HL-60 (cell line): ENCODE measurements around the gene TMF1.
A peak's percentile ranks its signal among the peaks of the same experiment; 100 is the strongest.

Source experiments
- DNase-seq, 2 experiments: peaks; one replicate each; pipeline ENCODE4 v3.0.0-alpha.2; 2010 to 2020; ENCODE audit warnings: low read depth in 1 of 2, low spot score in 1 of 2
- H3K27ac ChIP-seq: fragments of 250-450 bp; sonication (Bioruptor Pico); replicated peaks from 2 replicates; pipeline ENCODE4 v1.5.1; 2020; ENCODE audit warnings: mild to moderate bottlenecking, moderate library complexity
- H3K27me3 ChIP-seq: fragments of 250-450 bp; sonication (Bioruptor Pico); 2 replicates; pipeline ENCODE4 v1.5.1; 2021; ENCODE audit warnings: mild to moderate bottlenecking, moderate library complexity; ENCODE audit not compliant: insufficient read depth, poor library complexity, severe bottlenecking
- H3K4me3 ChIP-seq: replicated peaks from 2 replicates; pipeline ENCODE4 v1.5.1; 2011; ENCODE audit warnings: mild to moderate bottlenecking, control low read depth, low read length; ENCODE audit not compliant: insufficient read depth
- GABPA ChIP-seq: IDR thresholded peaks from 2 replicates; pipeline ENCODE4 v1.6.1; 2012; ENCODE audit warnings: low read depth
- POLR2AphosphoS5 ChIP-seq: IDR thresholded peaks from 2 replicates; pipeline ENCODE4 v1.6.1; 2012; ENCODE audit warnings: low read depth
- SPI1 ChIP-seq: IDR thresholded peaks from 2 replicates; pipeline ENCODE4 v1.6.1; 2012; ENCODE audit warnings: low read depth, mild to moderate bottlenecking, borderline replicate concordance
- TF ChIP-seq, protein P1 (sequence below): IDR thresholded peaks from 2 replicates; pipeline ENCODE4 v1.6.1; 2012; ENCODE audit warnings: low read depth; ENCODE audit not compliant: insufficient replicate concordance
- TF ChIP-seq, protein P2 (sequence below): IDR thresholded peaks from one replicate; pipeline ENCODE4 v1.5.1; 2011; ENCODE audit warnings: low read length, control low read depth, inconsistent platforms; ENCODE audit not compliant: insufficient read depth

TMF1 gene

DNA sequence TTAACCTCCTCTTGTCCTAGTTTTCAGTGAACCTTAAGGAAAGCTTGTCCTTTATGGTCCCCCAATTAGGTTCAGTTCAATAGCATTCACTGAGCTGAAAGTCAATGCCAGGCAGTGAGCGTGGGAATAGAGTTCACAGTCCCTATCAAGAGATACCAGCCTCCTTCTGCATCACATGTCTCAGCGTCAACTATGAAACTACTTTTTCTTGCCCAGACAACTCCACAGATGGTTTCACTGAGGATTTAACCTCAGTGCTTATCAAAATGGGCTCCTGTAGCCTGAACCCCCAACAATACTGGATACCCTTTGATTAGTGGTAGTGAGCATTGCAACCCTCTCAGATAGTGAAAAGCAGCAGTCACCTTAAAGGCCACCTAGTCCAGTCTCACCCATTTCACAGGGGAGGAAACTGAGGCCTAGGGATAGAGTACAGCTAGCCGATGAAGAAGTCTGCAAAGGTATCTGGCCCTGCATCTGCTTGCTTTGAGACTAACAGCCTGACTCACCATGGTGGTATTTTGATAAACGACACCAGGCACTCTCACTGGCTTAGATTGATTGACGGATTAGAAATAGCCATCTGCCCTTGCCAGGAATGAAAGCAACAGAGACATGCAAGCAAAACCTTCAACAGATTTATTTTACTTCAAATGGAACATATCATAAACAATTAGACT lies 29.6 kb upstream of the TMF1 start:
- Histone ChIP-seq H3K4me3 (no peak overlapping the region), H3K27me3 (no peaks in the 10 kb centered on the region), H3K27ac (no peak overlapping the region)
- no peak for TF ChIP-seq GABPA
- TF ChIP-seq, protein P1, sequence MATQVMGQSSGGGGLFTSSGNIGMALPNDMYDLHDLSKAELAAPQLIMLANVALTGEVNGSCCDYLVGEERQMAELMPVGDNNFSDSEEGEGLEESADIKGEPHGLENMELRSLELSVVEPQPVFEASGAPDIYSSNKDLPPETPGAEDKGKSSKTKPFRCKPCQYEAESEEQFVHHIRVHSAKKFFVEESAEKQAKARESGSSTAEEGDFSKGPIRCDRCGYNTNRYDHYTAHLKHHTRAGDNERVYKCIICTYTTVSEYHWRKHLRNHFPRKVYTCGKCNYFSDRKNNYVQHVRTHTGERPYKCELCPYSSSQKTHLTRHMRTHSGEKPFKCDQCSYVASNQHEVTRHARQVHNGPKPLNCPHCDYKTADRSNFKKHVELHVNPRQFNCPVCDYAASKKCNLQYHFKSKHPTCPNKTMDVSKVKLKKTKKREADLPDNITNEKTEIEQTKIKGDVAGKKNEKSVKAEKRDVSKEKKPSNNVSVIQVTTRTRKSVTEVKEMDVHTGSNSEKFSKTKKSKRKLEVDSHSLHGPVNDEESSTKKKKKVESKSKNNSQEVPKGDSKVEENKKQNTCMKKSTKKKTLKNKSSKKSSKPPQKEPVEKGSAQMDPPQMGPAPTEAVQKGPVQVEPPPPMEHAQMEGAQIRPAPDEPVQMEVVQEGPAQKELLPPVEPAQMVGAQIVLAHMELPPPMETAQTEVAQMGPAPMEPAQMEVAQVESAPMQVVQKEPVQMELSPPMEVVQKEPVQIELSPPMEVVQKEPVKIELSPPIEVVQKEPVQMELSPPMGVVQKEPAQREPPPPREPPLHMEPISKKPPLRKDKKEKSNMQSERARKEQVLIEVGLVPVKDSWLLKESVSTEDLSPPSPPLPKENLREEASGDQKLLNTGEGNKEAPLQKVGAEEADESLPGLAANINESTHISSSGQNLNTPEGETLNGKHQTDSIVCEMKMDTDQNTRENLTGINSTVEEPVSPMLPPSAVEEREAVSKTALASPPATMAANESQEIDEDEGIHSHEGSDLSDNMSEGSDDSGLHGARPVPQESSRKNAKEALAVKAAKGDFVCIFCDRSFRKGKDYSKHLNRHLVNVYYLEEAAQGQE: no peak
- no peak for TF ChIP-seq SPI1
- TF ChIP-seq, protein P2, sequence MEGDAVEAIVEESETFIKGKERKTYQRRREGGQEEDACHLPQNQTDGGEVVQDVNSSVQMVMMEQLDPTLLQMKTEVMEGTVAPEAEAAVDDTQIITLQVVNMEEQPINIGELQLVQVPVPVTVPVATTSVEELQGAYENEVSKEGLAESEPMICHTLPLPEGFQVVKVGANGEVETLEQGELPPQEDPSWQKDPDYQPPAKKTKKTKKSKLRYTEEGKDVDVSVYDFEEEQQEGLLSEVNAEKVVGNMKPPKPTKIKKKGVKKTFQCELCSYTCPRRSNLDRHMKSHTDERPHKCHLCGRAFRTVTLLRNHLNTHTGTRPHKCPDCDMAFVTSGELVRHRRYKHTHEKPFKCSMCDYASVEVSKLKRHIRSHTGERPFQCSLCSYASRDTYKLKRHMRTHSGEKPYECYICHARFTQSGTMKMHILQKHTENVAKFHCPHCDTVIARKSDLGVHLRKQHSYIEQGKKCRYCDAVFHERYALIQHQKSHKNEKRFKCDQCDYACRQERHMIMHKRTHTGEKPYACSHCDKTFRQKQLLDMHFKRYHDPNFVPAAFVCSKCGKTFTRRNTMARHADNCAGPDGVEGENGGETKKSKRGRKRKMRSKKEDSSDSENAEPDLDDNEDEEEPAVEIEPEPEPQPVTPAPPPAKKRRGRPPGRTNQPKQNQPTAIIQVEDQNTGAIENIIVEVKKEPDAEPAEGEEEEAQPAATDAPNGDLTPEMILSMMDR: no peak
- TF ChIP-seq POLR2AphosphoS5: no peak
- no peak for DNase-seq

DNA sequence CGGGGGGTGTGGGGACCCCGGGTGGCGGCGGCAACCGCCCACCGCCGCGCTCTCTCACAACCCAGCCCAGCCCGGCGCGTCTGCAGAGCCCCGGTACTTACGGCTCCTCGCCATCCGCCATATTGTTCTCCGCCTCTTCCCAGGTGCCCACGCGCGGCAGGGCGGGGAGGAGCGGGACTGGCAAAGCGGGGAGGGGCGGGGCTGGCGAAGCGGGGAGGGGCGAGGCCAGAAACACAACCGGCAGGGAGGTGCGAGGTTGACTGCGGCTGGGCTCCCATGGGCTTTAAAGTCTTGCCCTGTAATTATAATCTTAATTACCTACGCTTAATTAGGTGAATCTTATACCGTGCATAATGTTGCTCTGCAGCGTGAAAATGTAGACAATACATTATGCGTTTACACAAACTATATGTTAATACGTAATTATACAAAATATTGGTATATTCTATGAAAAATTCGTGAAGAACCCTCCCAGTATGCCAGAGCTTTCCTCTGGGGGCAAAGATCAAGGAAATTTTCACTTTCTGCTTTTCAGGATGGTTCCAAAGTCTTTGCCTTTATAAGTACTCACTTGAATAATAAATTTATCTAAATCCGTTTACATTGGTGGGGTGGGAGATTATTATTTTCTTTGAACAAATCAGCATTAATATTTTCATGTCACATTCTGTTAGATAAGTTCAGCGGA lies 28.2 kb upstream of the TMF1 start, which contains the start of gene UBA3:
UBA3 (minus strand) TSS at position 133 of the 688 bp plus-strand sequence; CDS start at position 121, 12 bp downstream.
- DNase-seq: peak; percentile 57 to 90
- H3K27ac ChIP-seq: peak within 1 kb of the TSS; percentile 64
- H3K4me3 ChIP-seq: peak within 1 kb of the TSS; percentile 78
- TF ChIP-seq, protein P1: peak; percentile 48
- peak; percentile 71; the same call in 1 of the 2 replicates for TF ChIP-seq POLR2AphosphoS5
- TF ChIP-seq SPI1: no peak
- H3K27me3 ChIP-seq: no peaks in the 10 kb centered on the region

DNA sequence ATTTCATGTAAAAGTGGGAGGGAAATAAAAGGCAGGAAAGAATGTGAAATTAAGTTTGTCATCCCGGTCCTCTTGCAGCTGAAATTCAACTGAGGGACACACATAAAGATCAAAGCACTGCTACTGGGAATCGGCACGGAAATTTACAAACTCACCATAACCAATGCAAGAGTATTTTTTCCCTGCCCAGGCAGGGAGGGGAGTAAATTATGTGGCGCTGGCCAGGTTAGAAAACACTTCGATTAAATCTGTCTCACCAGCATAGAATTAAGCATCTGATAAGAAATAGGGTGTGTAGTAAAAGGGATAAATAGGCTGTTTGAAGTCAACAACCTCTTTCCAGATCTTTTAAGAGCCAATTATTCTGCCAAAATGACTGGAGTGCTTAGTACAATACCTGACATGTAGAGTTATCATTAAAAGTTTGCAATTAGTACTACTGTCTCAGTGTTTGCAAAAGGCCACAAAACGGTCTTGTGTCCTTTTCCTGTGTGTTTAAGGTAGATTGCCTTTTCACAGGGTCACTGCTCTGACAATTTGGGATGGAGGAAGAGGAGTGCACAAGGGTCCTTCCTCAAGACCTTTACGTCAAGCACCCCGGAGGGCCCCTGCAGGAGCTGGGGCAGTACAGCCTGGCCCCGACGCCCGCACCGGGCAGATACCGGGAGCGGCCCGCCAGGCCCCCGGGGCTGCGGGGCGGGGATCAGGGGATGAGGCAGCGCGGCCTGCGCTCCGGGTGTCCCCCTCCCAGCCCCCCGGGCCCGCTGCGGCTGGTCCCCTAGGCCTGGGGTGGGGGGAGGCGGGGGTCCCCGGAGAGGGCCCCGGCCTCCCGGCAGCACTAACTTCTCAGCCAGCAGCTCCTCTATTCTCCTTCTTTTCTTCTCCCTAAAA lies 27.4 kb upstream of the TMF1 start:
- TF ChIP-seq POLR2AphosphoS5: no peak
- no peak for TF ChIP-seq SPI1
- TF ChIP-seq, protein P2: no peak
- TF ChIP-seq, protein P1: no peak
- TF ChIP-seq GABPA: no peak
- Histone ChIP-seq H3K27ac (peak overlapping the region; percentile 64), H3K4me3 (peak overlapping the region; percentile 78), H3K27me3 (no peaks in the 10 kb centered on the region)
- peak in 1 of 2 experiments; percentile 18 for DNase-seq
